Lower leg skin (tissue), 3 donors: ENCODE results near the gene RNF157.

Experiments
- POLR2A ChIP-seq, 2 donors: fragments of 450-650 bp; IDR thresholded peaks; one replicate each; pipeline ENCODE4 v1.6.1; 2016 to 2017; ENCODE audit warnings: antibody characterized with exemption in 2 of 2, mild to moderate bottlenecking in 1 of 2, moderate library complexity in 1 of 2
- TF ChIP-seq, protein P1 (sequence below), 3 donors: fragments of 450-650 bp; IDR thresholded peaks; one replicate each; pipeline ENCODE4 v1.5.1; 2016; ENCODE audit warnings: antibody characterized with exemption in 3 of 3, mild to moderate bottlenecking in 3 of 3, moderate library complexity in 2 of 3

GRCh38 chr17:76151896-76152454, 88.3 kb downstream of the RNF157 start:
- TF ChIP-seq, protein P1, sequence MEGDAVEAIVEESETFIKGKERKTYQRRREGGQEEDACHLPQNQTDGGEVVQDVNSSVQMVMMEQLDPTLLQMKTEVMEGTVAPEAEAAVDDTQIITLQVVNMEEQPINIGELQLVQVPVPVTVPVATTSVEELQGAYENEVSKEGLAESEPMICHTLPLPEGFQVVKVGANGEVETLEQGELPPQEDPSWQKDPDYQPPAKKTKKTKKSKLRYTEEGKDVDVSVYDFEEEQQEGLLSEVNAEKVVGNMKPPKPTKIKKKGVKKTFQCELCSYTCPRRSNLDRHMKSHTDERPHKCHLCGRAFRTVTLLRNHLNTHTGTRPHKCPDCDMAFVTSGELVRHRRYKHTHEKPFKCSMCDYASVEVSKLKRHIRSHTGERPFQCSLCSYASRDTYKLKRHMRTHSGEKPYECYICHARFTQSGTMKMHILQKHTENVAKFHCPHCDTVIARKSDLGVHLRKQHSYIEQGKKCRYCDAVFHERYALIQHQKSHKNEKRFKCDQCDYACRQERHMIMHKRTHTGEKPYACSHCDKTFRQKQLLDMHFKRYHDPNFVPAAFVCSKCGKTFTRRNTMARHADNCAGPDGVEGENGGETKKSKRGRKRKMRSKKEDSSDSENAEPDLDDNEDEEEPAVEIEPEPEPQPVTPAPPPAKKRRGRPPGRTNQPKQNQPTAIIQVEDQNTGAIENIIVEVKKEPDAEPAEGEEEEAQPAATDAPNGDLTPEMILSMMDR (IDR thresholded peaks at IDR 0.05) = no peak
- TF ChIP-seq POLR2A (IDR thresholded peaks at IDR 0.05) = no peak
